D721Med (cell line): ENCODE measurements around the gene SHROOM3.
A peak's percentile ranks its signal among the peaks of the same experiment; 100 is the strongest.

Experiments used
- DNase-seq: peaks from one replicate; pipeline ENCODE4 v3.0.0; 2011; ENCODE audit warnings: low spot score; ENCODE audit not compliant: insufficient read length
- FAIRE-seq: peaks from 2 replicates; lab custom pipeline; 2011; peaks lifted over from hg19 to GRCh38; lab: Jason Lieb, UNC
- TF ChIP-seq, protein P1 (sequence below): IDR thresholded peaks from 2 replicates; pipeline ENCODE4 v1.5.1; 2012; ENCODE audit warnings: mild to moderate bottlenecking, control low read depth; ENCODE audit not compliant: insufficient read depth; ENCODE audit errors: missing control alignments

The SHROOM3 gene

DNA sequence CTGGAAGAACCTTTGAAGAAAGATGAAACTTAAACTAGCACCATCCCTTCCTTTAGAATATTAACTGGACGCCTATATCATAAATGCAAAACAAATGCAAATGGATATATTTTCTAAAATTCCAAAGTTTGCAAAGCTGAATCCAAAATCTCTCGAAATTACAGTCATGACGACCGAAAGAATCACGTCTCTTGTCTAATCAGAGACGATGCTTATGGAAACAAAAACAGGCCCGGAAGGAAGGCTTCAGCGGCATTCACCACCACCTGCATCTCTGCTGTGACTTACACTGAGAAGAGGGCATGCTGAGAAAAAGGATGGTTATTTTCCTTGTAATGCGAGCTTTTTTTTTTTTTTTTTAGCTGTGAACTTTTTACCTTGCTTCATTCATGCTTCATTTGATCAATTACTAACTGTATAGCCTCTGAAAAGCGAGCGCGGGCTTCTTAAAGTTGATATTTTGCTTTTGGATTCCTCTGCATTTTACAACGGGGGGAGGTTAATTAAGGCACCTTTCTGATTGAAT, 253.7 kb downstream of the SHROOM3 start:
- DNase-seq (no peak), FAIRE-seq (no peak)
- TF ChIP-seq, protein P1, sequence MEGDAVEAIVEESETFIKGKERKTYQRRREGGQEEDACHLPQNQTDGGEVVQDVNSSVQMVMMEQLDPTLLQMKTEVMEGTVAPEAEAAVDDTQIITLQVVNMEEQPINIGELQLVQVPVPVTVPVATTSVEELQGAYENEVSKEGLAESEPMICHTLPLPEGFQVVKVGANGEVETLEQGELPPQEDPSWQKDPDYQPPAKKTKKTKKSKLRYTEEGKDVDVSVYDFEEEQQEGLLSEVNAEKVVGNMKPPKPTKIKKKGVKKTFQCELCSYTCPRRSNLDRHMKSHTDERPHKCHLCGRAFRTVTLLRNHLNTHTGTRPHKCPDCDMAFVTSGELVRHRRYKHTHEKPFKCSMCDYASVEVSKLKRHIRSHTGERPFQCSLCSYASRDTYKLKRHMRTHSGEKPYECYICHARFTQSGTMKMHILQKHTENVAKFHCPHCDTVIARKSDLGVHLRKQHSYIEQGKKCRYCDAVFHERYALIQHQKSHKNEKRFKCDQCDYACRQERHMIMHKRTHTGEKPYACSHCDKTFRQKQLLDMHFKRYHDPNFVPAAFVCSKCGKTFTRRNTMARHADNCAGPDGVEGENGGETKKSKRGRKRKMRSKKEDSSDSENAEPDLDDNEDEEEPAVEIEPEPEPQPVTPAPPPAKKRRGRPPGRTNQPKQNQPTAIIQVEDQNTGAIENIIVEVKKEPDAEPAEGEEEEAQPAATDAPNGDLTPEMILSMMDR: no peak

DNA sequence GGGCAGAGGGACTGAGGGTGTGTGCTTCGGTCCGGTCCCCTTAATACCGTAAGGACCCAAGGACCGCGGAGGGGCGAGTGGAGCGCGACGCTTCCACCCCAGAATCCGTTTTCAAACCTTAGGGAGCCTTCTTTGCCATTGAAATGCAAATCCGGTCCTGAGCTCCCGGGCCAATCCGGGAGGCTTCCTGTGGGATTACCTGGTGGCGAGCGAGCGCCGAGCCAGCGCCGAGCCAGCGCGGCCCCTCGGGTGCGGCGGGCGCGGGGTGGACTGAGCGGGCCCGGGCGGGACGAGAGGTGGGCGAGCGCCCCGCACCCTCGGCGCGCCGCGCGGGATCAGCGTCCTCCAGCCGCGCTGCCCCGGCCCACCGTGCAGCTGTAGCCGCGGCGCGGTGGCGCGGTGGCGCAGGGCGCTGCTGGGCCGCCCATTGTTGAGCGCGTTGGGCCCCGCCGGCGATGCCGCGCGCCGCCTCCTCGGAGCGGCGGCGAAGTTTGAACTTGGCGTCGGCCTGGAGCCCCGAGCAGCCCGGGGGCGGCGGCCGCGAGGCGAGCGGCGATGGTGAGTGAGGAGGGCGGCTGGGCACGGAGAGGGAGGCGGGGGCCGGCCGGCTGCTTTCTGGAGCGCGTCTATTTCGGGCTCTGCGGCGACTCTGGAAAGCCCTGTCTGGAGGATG, 254.3 kb downstream of the SHROOM3 start:
- TF ChIP-seq, protein P1: no peak
- no peak for FAIRE-seq
- peak; percentile 48 for DNase-seq

DNA sequence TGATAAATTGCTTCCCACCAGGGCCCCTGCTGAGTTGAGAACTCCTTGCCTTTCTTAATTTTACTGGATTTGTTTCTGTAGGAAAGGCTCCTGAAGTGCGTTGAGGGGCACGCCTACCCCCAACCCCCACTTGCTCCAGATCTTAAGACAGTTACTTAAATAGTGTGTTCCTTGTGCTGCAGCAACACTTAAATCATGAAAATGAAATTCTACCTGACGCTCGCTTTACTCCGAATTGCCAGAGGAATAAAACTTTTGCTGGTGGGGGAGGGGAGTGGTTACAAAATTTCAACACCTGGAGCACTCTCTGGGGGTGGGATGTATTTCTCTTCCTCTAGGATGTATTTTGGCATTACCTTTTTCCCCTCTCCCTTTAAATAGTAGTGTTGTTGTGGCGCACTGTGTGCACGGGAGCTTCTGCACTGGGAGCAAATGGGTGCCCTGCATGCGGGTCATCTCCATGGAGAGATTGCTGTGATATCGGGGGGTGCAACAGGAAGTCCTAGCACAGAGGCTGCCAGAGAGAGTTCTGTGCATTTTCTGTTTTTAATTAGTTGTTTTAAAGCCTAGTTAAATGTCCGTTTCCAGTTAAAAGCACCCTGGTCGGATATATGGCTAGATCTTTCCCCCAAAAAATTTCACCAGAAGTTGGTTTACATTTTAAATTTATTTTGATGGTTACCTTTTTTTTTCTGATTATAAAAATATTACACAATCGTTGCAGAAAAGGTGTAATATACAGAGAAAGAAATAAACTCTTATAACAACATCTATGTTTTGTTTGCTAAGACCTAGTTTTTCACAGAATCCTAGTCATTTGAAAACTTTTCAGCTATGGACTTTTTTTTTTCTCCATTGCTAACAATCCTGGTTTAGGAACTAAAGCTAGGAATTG, 255.2 kb downstream of the SHROOM3 start:
- DNase-seq (no peak), FAIRE-seq (no peak)
- TF ChIP-seq, protein P1: no peak

DNA sequence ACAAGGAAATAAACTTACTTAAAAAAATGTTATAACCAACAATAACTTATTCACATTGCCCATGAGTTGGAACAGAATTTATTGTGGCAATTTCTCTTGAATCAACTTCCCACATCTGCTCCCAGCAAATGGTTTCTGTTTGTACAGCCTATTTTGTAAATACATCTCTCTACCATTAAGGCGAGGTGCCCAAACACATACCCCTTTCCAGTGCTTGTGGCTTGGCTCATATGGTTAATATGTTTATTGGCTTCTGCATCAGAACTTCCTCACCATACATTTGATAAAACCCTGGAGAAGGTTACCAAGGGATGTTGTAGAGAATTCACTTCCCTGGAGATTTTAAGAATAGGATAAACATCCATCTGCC, 255.9 kb downstream of the SHROOM3 start:
- DNase-seq (no peak), FAIRE-seq (no peak)
- TF ChIP-seq, protein P1: no peak

DNA sequence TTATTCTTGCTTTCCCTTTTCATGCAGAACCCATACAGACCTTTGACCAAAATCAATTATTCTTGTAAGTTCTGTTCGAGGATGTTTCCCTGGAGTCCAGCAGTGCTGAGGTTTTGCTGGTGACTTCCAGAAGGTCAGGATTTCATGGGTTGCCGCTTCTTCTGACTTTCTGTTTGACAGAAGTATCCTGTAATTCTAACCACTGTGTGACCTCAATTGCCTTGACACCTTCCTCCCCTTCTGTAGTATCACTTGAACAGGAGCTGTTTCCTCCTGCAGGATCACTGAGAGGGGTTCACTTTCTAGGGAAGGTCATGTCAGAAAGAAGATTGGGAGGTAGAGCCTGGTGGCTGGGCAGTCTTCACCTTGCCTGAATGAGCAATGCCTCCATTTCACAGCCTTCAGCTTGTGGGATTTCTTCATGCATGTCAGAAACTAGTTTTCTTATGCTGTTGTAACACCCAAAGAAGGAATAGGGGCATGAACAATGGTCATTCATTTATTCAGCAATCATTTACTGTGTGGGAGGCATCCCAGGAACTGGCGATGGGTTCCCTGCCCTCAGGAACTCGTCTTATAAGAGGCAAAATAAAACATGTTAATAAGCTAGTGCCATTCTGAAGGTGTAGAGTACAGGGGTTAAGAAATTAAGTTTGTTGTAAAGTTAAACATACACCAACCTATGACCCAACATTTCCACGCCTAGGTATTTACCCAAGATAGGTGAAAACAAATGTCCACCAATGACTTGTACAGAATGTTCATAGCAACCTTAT, 257.0 kb downstream of the SHROOM3 start:
- DNase-seq (no peak), FAIRE-seq (no peak)
- TF ChIP-seq, protein P1: no peak

DNA sequence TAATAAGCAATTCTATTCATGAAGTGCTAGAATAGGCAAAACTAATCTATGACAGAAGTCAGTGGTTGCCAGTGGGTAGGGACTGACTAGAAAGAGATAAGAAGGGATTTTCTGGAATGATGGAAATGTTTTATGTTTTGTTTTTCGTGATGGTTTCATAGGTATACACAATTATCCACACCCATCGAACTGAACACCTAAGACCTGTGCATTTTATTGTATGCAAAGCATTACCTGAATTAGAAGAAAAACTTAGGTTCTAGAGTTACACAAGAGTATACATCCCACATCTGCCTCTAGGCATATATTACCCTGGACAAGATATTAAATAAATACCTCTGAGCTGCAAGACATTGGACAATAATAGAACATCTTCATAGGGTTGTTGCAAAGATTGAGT, 257.7 kb downstream of the SHROOM3 start:
- TF ChIP-seq, protein P1: no peak
- FAIRE-seq: no peak
- no peak for DNase-seq
